ENCODE results near the gene NDST4. TPM values are rescaled to one million over a fixed set of nuclear protein-coding genes. Genes with fewer than 3 reads are reported as not detected.

NDST4 gene
- total and polyA plus RNA-seq, 2 donors (not counting 1 experiment from before 2014, with no cell fraction given), result not detected

GRCh38 chr4:114900934-114901333 is 212.5 kb downstream of the NDST4 start:
- Histone ChIP-seq H3K9me3 (ENCODE audit: control insufficient read depth, insufficient read depth, low read depth, low read length) (no peaks in the 10 kb centered on the region), H3K4me1 (ENCODE audit: control insufficient read depth, extremely low read depth, insufficient read depth, low read length) (no peaks in the 10 kb centered on the region), H3K4me3 (replicated peaks in 1 of 4; ENCODE audit: control extremely low read depth in 1 of 4, insufficient read depth in 1 of 4, low read depth in 3 of 4, low read length in 4 of 4) (no peak overlapping the region), H4K20me1 (ENCODE audit: control insufficient read depth, extremely low read depth, insufficient read depth, low read length) (no peaks in the 10 kb centered on the region), H3K4me2 (ENCODE audit: extremely low read depth, insufficient read depth, low read length) (no peak overlapping the region), H3K79me2 (ENCODE audit: control insufficient read depth, insufficient read depth, low read length) (no peaks in the 10 kb centered on the region), H3K27ac (ENCODE audit: insufficient read depth, low read length) (no peak overlapping the region), H2AFZ (ENCODE audit: low read length) (no peak overlapping the region), H3K9ac (ENCODE audit: insufficient read depth, low read length) (no peak overlapping the region), H3K27me3 (ENCODE audit: control insufficient read depth, insufficient read depth, low read length) (no peaks in the 10 kb centered on the region), H3K36me3 (ENCODE audit: control insufficient read depth, insufficient read depth, low read length) (no peaks in the 10 kb centered on the region)
- no peak for DNase-seq (ENCODE audit: low read depth in 2 of 2)
- no peak for TF ChIP-seq CTCF (conservative IDR thresholded peaks at IDR 0.05 in 1 of 2, IDR thresholded peaks at IDR 0.05 in 1 of 2; ENCODE audit: low read depth in 1 of 2, low read length in 2 of 2)
- TF ChIP-seq EZH2 (IDR thresholded peaks at IDR 0.05; ENCODE audit: low read length, missing control alignments), result no peak

- Histone ChIP-seq H3K4me2 (ENCODE audit: extremely low read depth, insufficient read depth, low read length) (no peak overlapping the region), H2AFZ (ENCODE audit: low read length) (no peak overlapping the region), H3K27me3 (ENCODE audit: control insufficient read depth, insufficient read depth, low read length) (no peaks in the 10 kb centered on the region), H3K79me2 (ENCODE audit: control insufficient read depth, insufficient read depth, low read length) (no peaks in the 10 kb centered on the region), H3K9me3 (ENCODE audit: control insufficient read depth, insufficient read depth, low read depth, low read length) (no peaks in the 10 kb centered on the region), H3K4me3 (replicated peaks in 1 of 4; ENCODE audit: control extremely low read depth in 1 of 4, insufficient read depth in 1 of 4, low read depth in 3 of 4, low read length in 4 of 4) (no peak overlapping the region), H3K36me3 (ENCODE audit: control insufficient read depth, insufficient read depth, low read length) (no peaks in the 10 kb centered on the region), H3K9ac (ENCODE audit: insufficient read depth, low read length) (no peak overlapping the region), H3K27ac (ENCODE audit: insufficient read depth, low read length) (no peak overlapping the region), H3K4me1 (ENCODE audit: control insufficient read depth, extremely low read depth, insufficient read depth, low read length) (no peaks in the 10 kb centered on the region), H4K20me1 (ENCODE audit: control insufficient read depth, extremely low read depth, insufficient read depth, low read length) (no peaks in the 10 kb centered on the region)
- TF ChIP-seq EZH2 (IDR thresholded peaks at IDR 0.05; ENCODE audit: low read length, missing control alignments) (no peak), CTCF (conservative IDR thresholded peaks at IDR 0.05 in 1 of 2, IDR thresholded peaks at IDR 0.05 in 1 of 2; ENCODE audit: low read depth in 1 of 2, low read length in 2 of 2) (no peak)
- DNase-seq (ENCODE audit: low read depth in 2 of 2), result peak in 1 of 2 donors; percentile 52
Observed at GRCh38 chr4:114890773-114891172, 222.6 kb downstream of the NDST4 start.

- Histone ChIP-seq H3K4me3 (replicated peaks in 1 of 4; ENCODE audit: control extremely low read depth in 1 of 4, insufficient read depth in 1 of 4, low read depth in 3 of 4, low read length in 4 of 4) (no peak overlapping the region), H3K36me3 (ENCODE audit: control insufficient read depth, insufficient read depth, low read length) (no peaks in the 10 kb centered on the region), H3K27ac (ENCODE audit: insufficient read depth, low read length) (no peak overlapping the region), H2AFZ (ENCODE audit: low read length) (no peak overlapping the region), H4K20me1 (ENCODE audit: control insufficient read depth, extremely low read depth, insufficient read depth, low read length) (no peaks in the 10 kb centered on the region), H3K9me3 (ENCODE audit: control insufficient read depth, insufficient read depth, low read depth, low read length) (no peaks in the 10 kb centered on the region), H3K79me2 (ENCODE audit: control insufficient read depth, insufficient read depth, low read length) (no peaks in the 10 kb centered on the region), H3K4me2 (ENCODE audit: extremely low read depth, insufficient read depth, low read length) (no peak overlapping the region), H3K27me3 (ENCODE audit: control insufficient read depth, insufficient read depth, low read length) (no peaks in the 10 kb centered on the region), H3K4me1 (ENCODE audit: control insufficient read depth, extremely low read depth, insufficient read depth, low read length) (no peaks in the 10 kb centered on the region), H3K9ac (ENCODE audit: insufficient read depth, low read length) (no peak overlapping the region)
- no peak for DNase-seq (ENCODE audit: low read depth in 2 of 2)
- TF ChIP-seq EZH2 (IDR thresholded peaks at IDR 0.05; ENCODE audit: low read length, missing control alignments), result no peak
- no peak for TF ChIP-seq CTCF (conservative IDR thresholded peaks at IDR 0.05 in 1 of 2, IDR thresholded peaks at IDR 0.05 in 1 of 2; ENCODE audit: low read depth in 1 of 2, low read length in 2 of 2)
Observed at GRCh38 chr4:114886761-114887160, 226.7 kb downstream of the NDST4 start.
